Sigmoid colon (tissue), 7 donors: ENCODE data around the gene CACNA1D. TPM values are rescaled to one million over a fixed set of nuclear protein-coding genes. Genes with fewer than 3 reads are reported as not detected.

ENCODE experiments used
- DNase-seq: peaks from one replicate; pipeline ENCODE4 v3.0.0-alpha.2; 2019
- H3K27ac ChIP-seq, 4 donors: fragments of 200-600 bp; sonication (generic); one replicate each; pipeline ENCODE4 v1.5.1; 2016 to 2019; ENCODE audit warnings: mild to moderate bottlenecking in 1 of 4
- H3K27me3 ChIP-seq, 3 donors: fragments of 200-600 bp; sonication (generic); one replicate each; pipeline ENCODE4 v1.5.1; 2019; ENCODE audit warnings: mild to moderate bottlenecking in 1 of 3
- H3K36me3 ChIP-seq, 4 donors: fragments of 200-600 bp; sonication (generic); one replicate each; pipeline ENCODE4 v1.5.1; 2016 to 2019
- H3K4me1 ChIP-seq, 4 donors: fragments of 200-600 bp; sonication (generic); one replicate each; pipeline ENCODE4 v1.5.1; 2017 to 2019
- H3K4me3 ChIP-seq, 4 donors: fragments of 200-600 bp; sonication (generic); one replicate each; pipeline ENCODE4 v1.5.1; 2017 to 2019; ENCODE audit warnings: mild to moderate bottlenecking in 2 of 4, moderate library complexity in 1 of 4
- H3K9me3 ChIP-seq, 4 donors: fragments of 200-600 bp in 3 of 4; sonication (generic) in 3 of 4; one replicate each; pipeline versions ENCODE4 v1.5.1 to v1.6.1; 2013 to 2019
- CTCF ChIP-seq, 4 experiments: fragments of 450-650 bp in 3 of 4; fragments of 200-600 bp in 1 of 4; IDR thresholded peaks; one replicate each; pipeline ENCODE4 v1.5.1; 2016 to 2019; ENCODE audit warnings: antibody characterized with exemption in 4 of 4, mild to moderate bottlenecking in 3 of 4, moderate library complexity in 2 of 4
- EP300 ChIP-seq, 4 donors: sonication (generic); formaldehyde crosslinking; IDR thresholded peaks; one replicate each; pipeline ENCODE4 v1.6.1; 2017; ENCODE audit warnings: antibody characterized with exemption in 4 of 4
- POLR2A ChIP-seq, 2 donors: fragments of 450-650 bp; IDR thresholded peaks; one replicate each; pipeline ENCODE4 v1.6.1; 2016; ENCODE audit warnings: antibody characterized with exemption in 2 of 2, mild to moderate bottlenecking in 2 of 2, moderate library complexity in 2 of 2
- POLR2AphosphoS5 ChIP-seq, 4 donors: sonication (generic); formaldehyde crosslinking; IDR thresholded peaks; one replicate each; pipeline ENCODE4 v1.6.1; 2017; ENCODE audit warnings: antibody characterized with exemption in 4 of 4
- WGBS, 2 donors: extraction: QIAGEN DNeasy Blood & Tissue Kit; methylation state at CpG; one replicate each; pipeline ENCODE4 v1.1.7; 2013; 5-methylcytosine and 5-hydroxymethylcytosine counted together
- intact Hi-C: fragments of 100-400 bp; cut with DNase I; formaldehyde crosslinking; loops from one replicate; pipeline ENCODE4 v1.15.1; 2023
- polyA plus RNA-seq, 3 donors: library from polyadenylated mRNA; stranded (reverse); fragments of 200-250 nt; gene quantifications; one replicate each; pipeline ENCODE4 v1.2.3, GENCODE V29; 2013
- total RNA-seq, 4 donors: library from RNA; depleted of rRNA; stranded (reverse); fragments of >200 nt; gene quantifications; one replicate each; pipeline ENCODE4 v1.1.0, GENCODE V29; 2016
- donor health status: healthy with polysubstance abuse.
- donor health status: Bipolar disorder and iron deficiency.
- donor health status: healthy.

The CACNA1D gene
- total and polyA plus RNA-seq, 7 donors, result 1.2 to 9.7 (median 4.8) TPM

- Histone ChIP-seq H3K9me3 (no peaks in the 10 kb centered on the region), H3K27ac (no peak overlapping the region), H3K4me1 (no peaks in the 10 kb centered on the region), H3K4me3 (no peak overlapping the region), H3K36me3 (no peaks in the 10 kb centered on the region), H3K27me3 (no peaks in the 10 kb centered on the region)
- TF ChIP-seq CTCF (IDR thresholded peaks at IDR 0.05) (no peak), EP300 (IDR thresholded peaks at IDR 0.05) (no peak), POLR2AphosphoS5 (IDR thresholded peaks at IDR 0.05) (no peak), POLR2A (IDR thresholded peaks at IDR 0.05) (no peak)
- DNase-seq, result no peak
- WGBS, 2 donors, result 88 to 93% methylated on average over 15 of the region's 15 CpGs
- intact Hi-C loops, result no loop called here
Measured at GRCh38 chr3:53694666-53695323, 200.4 kb downstream of the CACNA1D start.

DNA sequence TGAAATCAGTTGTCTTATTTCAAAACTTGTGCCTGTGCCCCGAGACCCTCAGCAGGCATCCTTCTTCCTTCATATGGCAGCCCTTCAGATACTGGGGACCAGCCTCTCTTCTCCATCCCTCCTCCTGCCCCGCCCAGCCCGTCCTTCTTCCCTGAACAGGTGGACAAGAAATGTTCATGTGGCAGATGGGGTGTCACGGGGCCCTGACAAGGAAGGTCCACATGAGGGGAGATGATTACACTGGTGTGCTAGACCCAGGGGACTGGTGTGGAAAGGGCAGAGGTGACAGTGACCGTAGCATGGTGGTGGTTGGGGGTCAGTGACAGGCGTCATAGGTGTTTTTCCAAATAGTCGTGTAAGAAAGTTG, 200.9 kb downstream of the CACNA1D start:
- Histone ChIP-seq H3K27me3 (no peaks in the 10 kb centered on the region), H3K4me1 (no peaks in the 10 kb centered on the region), H3K9me3 (no peaks in the 10 kb centered on the region), H3K27ac (no peak overlapping the region), H3K4me3 (no peak overlapping the region), H3K36me3 (no peaks in the 10 kb centered on the region)
- TF ChIP-seq CTCF (IDR thresholded peaks at IDR 0.05) (no peak), POLR2A (IDR thresholded peaks at IDR 0.05) (no peak), POLR2AphosphoS5 (IDR thresholded peaks at IDR 0.05) (no peak), EP300 (IDR thresholded peaks at IDR 0.05) (no peak)
- intact Hi-C loops, result no loop called here
- WGBS, 2 donors, result 80% methylated on average over 7 of the region's 7 CpGs
- DNase-seq, result peak; percentile 41

DNA sequence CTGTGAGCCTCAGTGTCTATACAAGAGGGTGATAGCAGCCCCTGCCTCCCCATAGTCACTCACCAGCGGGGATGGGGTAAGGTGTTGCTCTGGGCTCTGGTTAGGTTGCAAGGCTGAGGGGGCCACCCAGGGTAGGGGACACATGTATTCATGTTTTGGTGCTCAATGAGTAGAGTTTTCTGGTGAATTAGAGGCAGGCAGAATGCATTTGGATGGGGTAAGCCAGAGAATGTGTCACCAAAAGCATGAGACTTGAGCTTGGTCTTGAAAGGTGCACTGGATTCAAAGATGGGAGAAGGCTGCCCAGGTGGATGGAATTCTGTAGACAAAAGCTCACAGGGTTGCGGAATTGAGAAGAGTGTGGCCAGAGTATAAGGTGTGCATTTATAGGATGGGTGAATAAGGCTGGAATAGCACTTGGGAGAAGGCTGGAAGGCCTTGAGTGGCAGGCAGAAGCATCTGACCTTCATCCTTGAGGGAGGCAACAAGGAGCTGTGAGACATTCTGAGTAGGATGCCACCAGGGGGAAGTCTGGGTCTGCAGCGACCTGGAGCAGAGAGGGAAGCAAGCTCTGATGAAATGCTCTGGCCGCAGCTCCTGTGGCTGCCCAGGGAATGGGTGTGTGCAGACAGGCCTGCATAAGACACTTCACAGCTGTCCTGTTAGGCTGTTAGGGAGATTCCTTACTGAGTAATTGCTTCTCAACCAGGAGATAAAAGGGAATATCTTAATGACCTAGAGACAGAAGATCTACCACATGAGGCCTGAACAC, 202.2 kb downstream of the CACNA1D start:
- no peaks in the 10 kb centered on the region for H3K27me3 ChIP-seq
- H3K27ac ChIP-seq, result no peak overlapping the region
- 67 to 80% methylated on average over 4 of the region's 4 CpGs for WGBS, 2 donors
- H3K36me3 ChIP-seq, result no peaks in the 10 kb centered on the region
- peak; percentile 56 for DNase-seq
- no peaks in the 10 kb centered on the region for H3K4me1 ChIP-seq
- intact Hi-C loops, result no loop called here
- H3K9me3 ChIP-seq, result no peaks in the 10 kb centered on the region
- TF ChIP-seq EP300 (IDR thresholded peaks at IDR 0.05) (no peak), POLR2A (IDR thresholded peaks at IDR 0.05) (no peak), CTCF (IDR thresholded peaks at IDR 0.05) (no peak), POLR2AphosphoS5 (IDR thresholded peaks at IDR 0.05) (no peak)
- H3K4me3 ChIP-seq, result no peak overlapping the region

GRCh38 chr3:53700441-53700840, 206.0 kb downstream of the CACNA1D start:
- TF ChIP-seq EP300 (IDR thresholded peaks at IDR 0.05), result no peak
- intact Hi-C loops, result no loop called here
- Histone ChIP-seq H3K27ac (no peak overlapping the region), H3K9me3 (no peaks in the 10 kb centered on the region), H3K27me3 (no peaks in the 10 kb centered on the region), H3K4me3 (no peak overlapping the region), H3K36me3 (no peaks in the 10 kb centered on the region), H3K4me1 (no peaks in the 10 kb centered on the region)
- 61 to 84% methylated on average over 4 of the region's 4 CpGs for WGBS, 2 donors
- no peak for DNase-seq

GRCh38 chr3:53702776-53703530, 208.5 kb downstream of the CACNA1D start:
- 85 to 86% methylated on average over 14 of the region's 14 CpGs for WGBS, 2 donors
- no peak for TF ChIP-seq POLR2AphosphoS5 (IDR thresholded peaks at IDR 0.05)
- DNase-seq, result no peak
- Histone ChIP-seq H3K36me3 (no peaks in the 10 kb centered on the region), H3K4me1 (no peaks in the 10 kb centered on the region), H3K27ac (no peak overlapping the region), H3K4me3 (no peak overlapping the region), H3K9me3 (no peaks in the 10 kb centered on the region), H3K27me3 (no peaks in the 10 kb centered on the region)
- intact Hi-C loops, result no loop called here
